ENCODE data around the gene NHERF1. TPM values are rescaled to one million over a fixed set of nuclear protein-coding genes. Genes with fewer than 3 reads are reported as not detected.

The NHERF1 gene
- total RNA-seq, 6 experiments from 2014 or later: 105 to 218 (median 161) TPM

DNA sequence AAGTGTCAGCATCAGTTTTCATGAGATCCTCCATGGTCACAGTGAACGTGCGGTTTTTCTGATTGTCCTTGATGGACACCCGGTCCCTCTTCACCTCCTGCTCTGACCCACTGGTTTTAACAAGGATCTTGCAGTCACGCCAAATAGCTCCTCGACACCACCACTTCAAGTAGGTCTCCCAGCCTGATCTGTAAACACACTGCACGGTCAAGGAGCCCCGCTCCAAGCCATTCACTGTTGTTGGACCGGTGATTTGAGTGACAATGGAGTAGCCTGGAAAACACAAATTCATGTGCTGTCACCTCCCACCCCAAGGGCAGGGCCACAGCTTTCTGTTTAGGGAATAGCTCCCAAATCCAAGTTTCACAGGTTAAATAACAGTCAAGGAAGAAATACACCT is 43.9 kb upstream of the NHERF1 start:
- Histone ChIP-seq H3K9me3 (no peaks in the 10 kb centered on the region), H3K4me3 (no peak overlapping the region), H3K27ac (no peak overlapping the region), H3K4me1 (no peaks in the 10 kb centered on the region), H3K36me3 (no peaks in the 10 kb centered on the region), H3K27me3 (no peaks in the 10 kb centered on the region)
- no peak for ATAC-seq
- intact Hi-C loops (cut with DNase I): no loop called here
- TF ChIP-seq, protein P1, sequence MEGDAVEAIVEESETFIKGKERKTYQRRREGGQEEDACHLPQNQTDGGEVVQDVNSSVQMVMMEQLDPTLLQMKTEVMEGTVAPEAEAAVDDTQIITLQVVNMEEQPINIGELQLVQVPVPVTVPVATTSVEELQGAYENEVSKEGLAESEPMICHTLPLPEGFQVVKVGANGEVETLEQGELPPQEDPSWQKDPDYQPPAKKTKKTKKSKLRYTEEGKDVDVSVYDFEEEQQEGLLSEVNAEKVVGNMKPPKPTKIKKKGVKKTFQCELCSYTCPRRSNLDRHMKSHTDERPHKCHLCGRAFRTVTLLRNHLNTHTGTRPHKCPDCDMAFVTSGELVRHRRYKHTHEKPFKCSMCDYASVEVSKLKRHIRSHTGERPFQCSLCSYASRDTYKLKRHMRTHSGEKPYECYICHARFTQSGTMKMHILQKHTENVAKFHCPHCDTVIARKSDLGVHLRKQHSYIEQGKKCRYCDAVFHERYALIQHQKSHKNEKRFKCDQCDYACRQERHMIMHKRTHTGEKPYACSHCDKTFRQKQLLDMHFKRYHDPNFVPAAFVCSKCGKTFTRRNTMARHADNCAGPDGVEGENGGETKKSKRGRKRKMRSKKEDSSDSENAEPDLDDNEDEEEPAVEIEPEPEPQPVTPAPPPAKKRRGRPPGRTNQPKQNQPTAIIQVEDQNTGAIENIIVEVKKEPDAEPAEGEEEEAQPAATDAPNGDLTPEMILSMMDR (IDR thresholded peaks at IDR 0.05): no peak
- no peak for TF ChIP-seq POLR2A (IDR thresholded peaks at IDR 0.05)
- WGBS (ENCODE audit: insufficient coverage, low coverage, low lambda C conversion rate, missing lambda C conversion rate): 88% methylated on average over 5 of the region's 8 CpGs
- no peak for DNase-seq

DNA sequence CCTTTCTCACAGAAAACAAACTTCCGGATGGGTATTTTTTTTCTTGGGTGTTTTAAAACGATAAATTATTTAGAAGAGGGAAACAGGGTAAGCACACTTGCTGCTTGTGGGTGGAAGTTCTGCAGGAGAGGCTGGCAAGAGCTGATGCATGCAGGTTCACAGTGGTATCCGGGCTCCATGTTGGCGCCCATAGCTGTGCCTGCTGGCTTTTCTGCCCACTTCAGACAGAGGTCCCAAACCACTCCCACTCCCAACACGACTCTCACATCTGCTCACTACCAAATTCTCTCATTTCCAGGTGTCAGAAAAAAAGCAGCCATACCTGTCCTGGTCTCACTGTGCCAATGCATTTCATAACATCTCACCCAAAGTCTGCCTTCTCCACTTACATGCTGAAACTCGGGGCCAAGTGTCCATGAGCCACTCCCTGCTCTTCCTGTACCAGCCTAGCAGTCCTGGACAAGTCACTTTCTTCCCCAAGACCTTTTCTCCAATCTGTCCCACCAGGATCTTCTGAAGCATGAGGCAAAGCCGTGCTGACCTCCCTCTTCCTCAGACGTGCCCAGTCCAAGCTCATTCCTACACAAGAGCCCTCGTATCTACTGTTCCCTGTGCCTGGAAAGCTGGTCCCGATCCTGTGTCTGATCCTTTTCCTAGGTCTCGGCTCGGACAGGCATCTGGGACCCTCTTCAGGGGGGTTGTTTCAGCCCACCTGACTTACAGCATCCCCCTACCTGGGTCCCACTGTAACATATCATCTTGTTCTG is 37.2 kb upstream of the NHERF1 start:
- 41% methylated on average over 12 of the region's 12 CpGs for WGBS (ENCODE audit: insufficient coverage, low coverage, low lambda C conversion rate, missing lambda C conversion rate)
- intact Hi-C loops (cut with DNase I): no loop called here
- TF ChIP-seq, protein P1 (IDR thresholded peaks at IDR 0.05): no peak
- no peaks in the 10 kb centered on the region for H3K36me3 ChIP-seq
- H3K4me1 ChIP-seq: no peaks in the 10 kb centered on the region
- no peaks in the 10 kb centered on the region for H3K9me3 ChIP-seq
- H3K4me3 ChIP-seq: no peak overlapping the region
- H3K27me3 ChIP-seq: no peaks in the 10 kb centered on the region
- DNase-seq (no peak), ATAC-seq (no peak)
- H3K27ac ChIP-seq: no peak overlapping the region

DNA sequence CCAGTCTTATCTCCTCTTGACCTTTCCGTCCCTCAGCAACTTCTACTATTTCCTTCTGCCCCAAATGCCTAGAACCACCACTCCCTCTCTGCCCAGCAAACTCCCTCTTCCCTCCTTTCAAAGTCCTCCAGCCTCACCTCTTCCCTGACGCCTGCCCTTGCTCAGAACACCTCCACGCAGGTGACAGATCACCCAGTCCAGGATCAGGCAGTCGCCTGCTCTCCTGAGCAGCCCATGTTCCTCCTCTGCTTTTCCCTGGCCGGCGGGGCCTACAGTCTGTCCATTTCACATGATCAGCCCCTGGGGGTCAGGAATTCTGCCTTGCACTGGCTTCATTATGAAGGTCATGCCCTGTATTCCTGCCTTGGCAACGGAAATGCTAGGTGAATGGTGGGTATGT is 36.1 kb upstream of the NHERF1 start:
- TF ChIP-seq, protein P1 (IDR thresholded peaks at IDR 0.05): no peak
- TF ChIP-seq POLR2A (IDR thresholded peaks at IDR 0.05): no peak
- H3K36me3 ChIP-seq: no peaks in the 10 kb centered on the region
- no peaks in the 10 kb centered on the region for H3K9me3 ChIP-seq
- ATAC-seq: peak in 3 of 4 donors; percentile 19 to 34 (median 24)
- intact Hi-C loops (cut with DNase I): no loop called here
- WGBS (ENCODE audit: insufficient coverage, low coverage, low lambda C conversion rate, missing lambda C conversion rate): 47% methylated on average over 7 of the region's 7 CpGs
- no peaks in the 10 kb centered on the region for H3K4me1 ChIP-seq
- no peak for DNase-seq
- no peak overlapping the region for H3K27ac ChIP-seq
- peak overlapping the region in 1 of 3 donors; percentile 4 for H3K4me3 ChIP-seq
- H3K27me3 ChIP-seq: no peaks in the 10 kb centered on the region

DNA sequence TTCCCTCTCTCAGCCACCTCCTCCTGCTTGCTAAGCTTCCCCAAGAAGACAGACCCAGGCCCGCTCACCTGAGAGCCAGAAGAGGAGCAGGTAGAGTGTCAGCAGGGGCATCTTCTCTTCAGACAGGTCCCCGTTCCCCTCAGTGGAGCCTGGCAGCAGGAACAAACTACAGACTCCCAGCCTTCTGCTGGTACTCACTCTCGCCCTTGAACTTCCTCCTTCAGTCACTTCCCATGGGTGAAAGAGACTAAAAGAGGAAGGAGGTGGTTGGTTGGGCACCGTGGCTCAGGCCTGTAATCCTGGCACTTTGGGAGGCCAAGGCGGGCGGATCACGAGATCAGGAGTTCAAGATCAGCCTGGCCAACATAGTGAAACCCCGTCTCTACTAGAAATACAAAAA is 35.7 kb upstream of the NHERF1 start, which contains the start of gene CD300LF:
TSS of gene CD300LF (minus strand) at position 168 of the 400 bp plus-strand sequence. CDS start at position 111, 57 bp downstream.
- intact Hi-C loops (cut with DNase I): no loop called here
- peak in 1 of 3 donors; percentile 53 for DNase-seq
- Histone ChIP-seq H3K9me3 (no peaks in the 10 kb centered on the region), H3K27me3 (no peaks in the 10 kb centered on the region), H3K27ac (no peak within 1 kb of the TSS), H3K36me3 (no peaks in the 10 kb centered on the region), H3K4me3 (peak within 1 kb of the TSS in 1 of 3 donors; percentile 4), H3K4me1 (no peaks in the 10 kb centered on the region)
- no peak for TF ChIP-seq POLR2A (IDR thresholded peaks at IDR 0.05)
- TF ChIP-seq, protein P1 (IDR thresholded peaks at IDR 0.05): no peak
- 55% methylated on average over 7 of the region's 8 CpGs for WGBS (ENCODE audit: insufficient coverage, low coverage, low lambda C conversion rate, missing lambda C conversion rate)
- ATAC-seq: peak; percentile 53 to 84 (median 72)

Measured in right lobe of liver (tissue), 6 donors.